SKM-1 (cell line): ENCODE measurements around the gene EFHC2.

Source experiments
- DNase-seq: peaks from one replicate; lab custom pipeline; 2025; ENCODE audit not compliant: unreplicated experiment; lab: John Stamatoyannopoulos, UW

Gene EFHC2, protein sequence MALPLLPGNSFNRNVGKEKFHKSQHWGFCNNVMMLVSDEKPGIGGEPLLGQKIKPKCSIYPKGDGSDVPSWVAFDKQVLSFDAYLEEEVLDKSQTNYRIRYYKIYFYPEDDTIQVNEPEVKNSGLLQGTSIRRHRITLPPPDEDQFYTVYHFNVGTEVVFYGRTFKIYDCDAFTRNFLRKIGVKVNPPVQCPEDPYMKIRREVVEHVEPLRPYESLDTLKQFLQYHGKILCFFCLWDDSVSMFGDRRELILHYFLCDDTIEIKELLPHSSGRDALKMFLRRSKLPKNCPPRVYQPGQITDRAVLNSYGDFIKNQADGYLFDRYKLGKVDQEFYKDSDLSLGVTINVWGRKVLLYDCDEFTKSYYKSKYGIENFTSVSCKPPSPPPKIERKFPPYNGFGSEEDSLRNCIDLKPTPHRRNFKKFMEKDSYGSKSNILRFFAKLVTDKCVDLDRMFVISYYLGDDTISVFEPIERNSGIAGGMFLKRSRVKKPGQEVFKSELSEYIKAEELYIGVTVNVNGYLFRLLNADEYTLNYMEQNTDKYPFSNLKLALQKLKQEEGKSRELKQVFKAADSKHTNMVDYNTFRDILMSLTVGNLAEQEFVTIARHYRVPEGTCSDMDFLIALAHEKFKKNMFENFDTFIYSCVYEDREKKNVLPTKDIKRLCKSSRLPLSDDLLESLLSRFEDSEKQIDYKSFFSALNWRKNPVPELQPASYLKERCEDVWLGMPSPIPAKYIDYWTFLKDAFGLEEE

GRCh38 chrX:44343412-44344141 is at the start of gene EFHC2:
EFHC2 (minus strand) TSS chrX:44343672; CDS start chrX:44343588, 84 bp downstream.
- peak; percentile 5 for DNase-seq

DNA sequence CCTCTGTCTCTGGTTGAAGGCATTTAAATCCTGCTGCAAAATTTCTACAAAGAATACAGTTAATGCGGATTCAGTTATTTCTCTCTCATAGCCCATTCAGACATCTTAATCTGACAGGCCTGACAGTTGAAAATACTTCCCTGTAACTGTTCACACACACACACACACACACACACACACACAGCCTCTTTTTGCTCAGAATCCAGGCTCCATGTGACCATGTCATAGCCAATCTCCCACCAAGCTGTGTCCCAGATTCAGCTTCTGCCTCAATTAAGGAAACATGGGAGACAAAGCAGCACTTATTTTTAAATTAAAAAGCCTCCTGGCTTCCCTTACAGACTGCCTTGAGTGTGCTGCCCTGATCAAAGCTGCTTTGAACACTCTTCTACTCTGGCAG is 49.3 kb upstream of the EFHC2 start:
- DNase-seq = no peak

DNA sequence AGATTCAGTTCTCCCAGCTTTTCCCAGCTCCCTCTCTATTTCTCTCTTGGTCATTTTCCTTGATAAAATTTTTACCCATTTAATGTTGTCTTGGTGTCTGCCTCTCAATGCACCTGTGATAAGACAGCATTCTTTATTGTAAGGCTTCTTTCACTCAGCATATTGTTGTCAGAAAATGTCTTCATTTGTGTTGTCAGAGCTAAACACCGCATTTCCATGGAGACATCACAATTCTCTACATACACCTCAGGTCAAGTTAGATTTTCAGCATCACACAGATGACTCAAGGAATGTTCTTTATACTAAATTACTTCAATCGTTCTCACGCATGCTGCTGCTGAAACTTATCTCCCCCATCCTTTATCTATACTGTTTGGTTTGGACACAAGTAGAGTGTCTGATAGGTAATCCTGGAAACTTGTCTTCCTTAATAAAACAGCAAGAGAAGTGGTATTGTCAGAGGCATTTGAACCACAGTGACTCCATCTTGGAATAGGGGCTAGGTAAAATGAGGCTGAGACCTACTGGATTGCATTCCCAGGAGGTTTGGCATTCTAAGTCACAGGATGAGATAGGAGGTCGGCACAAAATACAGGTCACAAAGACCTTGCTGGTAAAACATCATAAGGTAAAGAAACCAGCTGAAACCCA is 41.3 kb upstream of the EFHC2 start:
- no peak for DNase-seq

DNA sequence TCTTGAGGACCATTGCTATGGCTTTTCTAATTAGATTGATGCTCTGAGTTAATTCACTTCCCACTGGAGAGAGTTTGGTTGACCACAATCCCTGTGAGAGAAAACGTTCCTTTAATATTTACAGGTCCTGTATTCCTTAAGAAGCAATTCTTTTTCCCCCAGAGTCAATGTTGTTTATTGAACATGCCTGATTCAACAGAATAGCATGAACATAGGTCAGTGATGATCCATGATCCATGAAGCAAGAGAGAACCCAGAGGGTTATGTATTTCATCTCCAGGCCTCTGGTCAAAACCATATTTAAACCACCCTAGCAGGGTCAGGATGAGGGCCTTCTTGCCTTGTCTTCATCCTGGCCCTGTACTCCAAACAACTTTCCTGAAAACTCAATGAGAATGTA is 39.4 kb upstream of the EFHC2 start:
- no peak for DNase-seq

DNA sequence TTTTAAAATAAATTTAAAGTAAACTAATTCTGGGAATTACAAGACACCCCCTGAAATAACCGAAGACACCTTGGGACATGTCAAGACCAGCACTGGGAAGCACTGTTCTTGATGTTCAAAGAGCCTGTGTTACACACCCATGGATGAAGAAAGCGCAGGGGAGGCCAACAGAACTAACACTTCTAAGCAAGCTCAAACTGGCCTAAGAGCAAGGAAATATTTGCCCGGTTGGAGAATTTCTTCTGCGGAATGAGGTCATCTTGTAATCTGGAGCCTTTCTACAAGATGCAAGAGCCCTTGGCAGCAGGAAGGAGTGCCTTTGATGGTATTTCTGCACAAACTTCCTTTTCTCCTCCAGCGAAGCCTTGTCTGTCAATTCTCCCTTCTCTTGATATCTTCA is 9.3 kb upstream of the EFHC2 start:
- DNase-seq = no peak

GRCh38 chrX:44349561-44349960 is 6.1 kb upstream of the EFHC2 start:
- no peak for DNase-seq

- DNase-seq = peak; percentile 51
Observed at GRCh38 chrX:44344687-44345086, 1.2 kb upstream of the EFHC2 start.

DNA sequence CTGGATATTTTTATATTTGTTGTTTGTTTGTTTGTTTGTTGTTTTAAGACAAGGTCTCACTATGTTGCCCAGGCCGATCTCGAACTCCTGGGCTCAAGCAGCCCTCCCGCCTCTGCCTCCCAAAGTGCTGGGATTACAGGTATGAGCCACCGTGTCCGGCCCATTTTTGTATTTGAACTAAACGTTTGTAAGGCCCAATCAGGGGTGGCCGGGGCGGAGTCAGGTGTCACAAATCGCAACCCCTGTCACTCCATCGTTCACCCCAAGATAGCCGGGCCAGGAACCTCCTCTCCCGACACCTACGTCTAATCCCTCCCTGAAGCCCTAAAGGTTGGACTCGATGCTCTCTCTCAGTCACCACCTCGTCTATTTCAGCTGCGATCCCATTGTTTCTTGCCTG is 722 bp upstream of the EFHC2 start:
- no peak for DNase-seq

- DNase-seq = no peak
Observed at GRCh38 chrX:44342866-44343265, 606 bp downstream of the EFHC2 start.

- DNase-seq = no peak
Observed at GRCh38 chrX:44338361-44338760, 5.1 kb downstream of the EFHC2 start.

DNA sequence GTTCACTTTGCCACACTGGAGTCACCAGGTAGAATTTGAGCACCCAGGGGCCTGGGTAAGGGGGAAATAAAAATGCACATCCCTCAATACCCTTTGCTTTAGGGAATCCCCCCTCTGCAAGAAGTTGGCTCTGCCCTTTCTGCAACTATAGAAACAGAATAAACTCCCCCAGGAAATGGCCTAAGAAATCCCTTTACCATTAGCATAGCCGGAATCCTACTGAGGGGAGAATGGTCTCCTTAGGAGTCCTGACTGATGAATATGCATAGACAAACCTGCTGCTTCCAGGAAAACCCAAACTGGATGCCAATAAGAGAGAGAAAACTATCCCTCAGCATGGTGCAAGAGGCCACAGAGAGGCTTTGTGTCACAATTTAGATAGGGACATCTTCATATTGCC is 11.0 kb downstream of the EFHC2 start:
- no peak for DNase-seq

GRCh38 chrX:44330227-44330626 is 13.2 kb downstream of the EFHC2 start:
- DNase-seq = no peak

- DNase-seq = no peak
Observed at GRCh38 chrX:44319550-44319949, 23.9 kb downstream of the EFHC2 start.

- DNase-seq = no peak
Observed at GRCh38 chrX:44317181-44317580, 26.3 kb downstream of the EFHC2 start.

- DNase-seq = no peak
Observed at GRCh38 chrX:44314808-44315207, 28.7 kb downstream of the EFHC2 start.

DNA sequence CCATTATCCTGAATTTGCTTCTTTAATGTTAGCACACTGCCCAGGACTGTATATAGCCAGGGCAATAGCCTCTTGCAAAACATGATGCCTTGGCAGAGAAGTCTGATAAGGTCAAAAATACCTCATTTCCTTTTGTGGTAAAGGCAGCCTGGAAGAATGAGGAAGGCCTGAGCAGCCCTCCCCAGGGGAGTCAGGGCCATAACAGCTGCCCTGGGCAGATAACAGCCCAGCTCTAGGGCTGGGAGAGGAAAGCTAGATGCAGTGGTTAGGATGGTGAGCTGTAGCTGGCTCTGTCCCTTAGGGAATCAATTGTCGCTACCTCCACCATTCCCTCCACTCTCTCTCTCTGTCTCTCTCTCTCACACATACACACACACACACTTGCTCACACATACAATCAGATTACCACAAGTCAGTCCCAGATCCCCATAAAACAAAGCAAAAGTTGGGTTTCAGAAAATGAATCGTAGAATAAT is 29.2 kb downstream of the EFHC2 start:
- DNase-seq = peak; percentile 62

DNA sequence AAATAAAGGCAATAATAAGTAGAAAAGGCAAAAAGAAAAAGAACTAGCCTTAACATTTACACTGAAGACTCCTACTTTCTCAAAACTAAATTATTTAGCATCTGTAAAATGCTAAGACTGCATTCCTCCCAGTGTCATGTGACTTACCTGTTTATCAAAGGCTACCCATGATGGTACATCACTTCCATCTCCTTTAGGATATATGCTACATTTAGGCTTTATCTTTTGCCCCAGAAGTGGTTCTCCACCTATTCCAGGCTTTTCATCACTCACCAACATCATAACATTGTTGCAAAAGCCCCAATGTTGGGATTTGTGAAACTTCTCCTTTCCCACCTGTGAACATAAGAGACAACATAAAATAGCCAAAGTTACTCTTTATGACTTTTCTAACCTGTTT is 31.1 kb downstream of the EFHC2 start:
- no peak for DNase-seq

DNA sequence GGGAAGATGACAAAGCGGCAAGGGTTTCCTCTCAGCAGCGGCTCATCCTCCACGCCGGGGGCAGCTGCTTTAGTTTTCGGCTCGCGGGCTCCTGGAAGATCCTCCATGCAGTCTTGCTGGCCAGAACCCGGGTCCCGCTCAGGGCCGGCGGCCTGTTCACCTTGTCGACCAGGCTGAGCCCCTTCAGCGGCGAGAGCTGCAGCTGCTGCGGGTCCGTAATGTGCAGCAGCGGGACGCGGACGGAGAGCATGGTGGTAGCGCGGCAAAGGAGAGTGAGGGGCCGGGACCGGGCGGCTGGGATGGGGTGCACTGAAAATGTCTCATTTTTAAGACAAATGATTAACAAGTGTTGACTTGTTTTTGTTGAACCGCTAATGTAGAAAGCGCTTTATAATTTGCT is 33.2 kb downstream of the EFHC2 start:
- no peak for DNase-seq

GRCh38 chrX:44308869-44309268 is 34.6 kb downstream of the EFHC2 start:
- DNase-seq = no peak

DNA sequence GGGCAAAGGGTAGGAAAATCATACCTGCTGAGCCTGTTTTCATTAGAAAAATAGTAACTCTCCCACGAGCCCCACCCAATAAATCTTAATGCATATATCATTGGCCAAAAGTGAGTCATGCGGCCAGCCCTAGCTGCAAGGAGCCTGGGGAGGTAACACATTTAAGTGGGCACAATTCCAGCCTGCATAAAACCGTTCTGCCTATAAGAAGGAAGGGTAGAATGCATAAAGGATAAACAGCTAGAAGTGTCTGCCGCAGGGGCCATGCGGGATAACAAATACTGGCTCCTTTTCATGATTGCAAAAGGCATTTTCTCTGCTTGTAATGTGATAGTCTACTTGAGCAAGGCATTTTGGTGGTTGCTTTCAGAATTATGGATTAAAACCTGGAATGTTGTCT is 37.1 kb downstream of the EFHC2 start:
- DNase-seq = no peak

GRCh38 chrX:44305921-44306320 is 37.6 kb downstream of the EFHC2 start:
- DNase-seq = no peak
